IPS DF 4.7 (cell line): ENCODE data around the gene SFTPB.

Experiments used
- DNase-seq: peaks from one replicate; pipeline ENCODE4 v3.0.0-alpha.2; 2013; ENCODE audit warnings: low spot score; ENCODE audit errors: extremely low read depth

SFTPB gene

GRCh38 chr2:85613717-85614515 is 54.1 kb downstream of the SFTPB start:
- no peak for DNase-seq

GRCh38 chr2:85611705-85612587 is 56.1 kb downstream of the SFTPB start, which contains the start of gene C2orf68:
C2orf68 (minus strand) TSS chr2:85612066; CDS start chr2:85611984, 82 bp downstream.
- no peak for DNase-seq

GRCh38 chr2:85611217-85611704 is 56.7 kb downstream of the SFTPB start:
- no peak for DNase-seq
